B cell (primary cell): ENCODE results near the gene SLC6A6.

Source experiments
- CTCF ChIP-seq: fragments of 200-600 bp; IDR thresholded peaks from one replicate; pipeline ENCODE4 v1.8.0; 2022; ENCODE audit warnings: antibody characterized with exemption, mild to moderate bottlenecking
- EZH2 ChIP-seq: IDR thresholded peaks from 2 replicates; pipeline ENCODE4 v1.6.1; 2012; ENCODE audit warnings: borderline replicate concordance, low read depth, mild to moderate bottlenecking, moderate library complexity, low read length; ENCODE audit not compliant: insufficient read depth, poor library complexity, severe bottlenecking

GRCh38 chr3:14510838-14511622, 108.6 kb downstream of the SLC6A6 start:
- no peak for TF ChIP-seq CTCF
- no peak for TF ChIP-seq EZH2
